Activated naive CD8-positive, alpha-beta T cell treated with anti-CD3 and anti-CD28 coated beads, Interleukin-2, amount 50 U/mL, for 24 hours (primary cell): ENCODE results near the gene OTX2.

ENCODE experiments used
- ATAC-seq: fragments of 150-1000 bp; cut with Tn5 transposase; one replicate; pipeline ENCODE4 v1.10.0; 2021
- DNase-seq: peaks from one replicate; pipeline ENCODE4 v3.0.0; 2021
- H3K27ac Mint-ChIP-seq: one replicate; pipeline ENCODE4 v1.8.0; 2021; ENCODE audit warnings: mild to moderate bottlenecking, mixed read lengths
- H3K27me3 Mint-ChIP-seq: one replicate; pipeline ENCODE4 v1.8.0; 2021; ENCODE audit warnings: mixed read lengths
- H3K36me3 Mint-ChIP-seq: one replicate; pipeline ENCODE4 v1.8.0; 2021; ENCODE audit warnings: low read depth, mixed read lengths
- H3K4me1 Mint-ChIP-seq: one replicate; pipeline ENCODE4 v1.8.0; 2021; ENCODE audit warnings: mixed read lengths
- H3K4me3 Mint-ChIP-seq: one replicate; pipeline ENCODE4 v1.8.0; 2021; ENCODE audit warnings: mild to moderate bottlenecking, moderate library complexity, mixed read lengths
- H3K9me3 Mint-ChIP-seq: one replicate; pipeline ENCODE4 v1.8.0; 2021; ENCODE audit warnings: mixed read lengths

OTX2 gene

DNA sequence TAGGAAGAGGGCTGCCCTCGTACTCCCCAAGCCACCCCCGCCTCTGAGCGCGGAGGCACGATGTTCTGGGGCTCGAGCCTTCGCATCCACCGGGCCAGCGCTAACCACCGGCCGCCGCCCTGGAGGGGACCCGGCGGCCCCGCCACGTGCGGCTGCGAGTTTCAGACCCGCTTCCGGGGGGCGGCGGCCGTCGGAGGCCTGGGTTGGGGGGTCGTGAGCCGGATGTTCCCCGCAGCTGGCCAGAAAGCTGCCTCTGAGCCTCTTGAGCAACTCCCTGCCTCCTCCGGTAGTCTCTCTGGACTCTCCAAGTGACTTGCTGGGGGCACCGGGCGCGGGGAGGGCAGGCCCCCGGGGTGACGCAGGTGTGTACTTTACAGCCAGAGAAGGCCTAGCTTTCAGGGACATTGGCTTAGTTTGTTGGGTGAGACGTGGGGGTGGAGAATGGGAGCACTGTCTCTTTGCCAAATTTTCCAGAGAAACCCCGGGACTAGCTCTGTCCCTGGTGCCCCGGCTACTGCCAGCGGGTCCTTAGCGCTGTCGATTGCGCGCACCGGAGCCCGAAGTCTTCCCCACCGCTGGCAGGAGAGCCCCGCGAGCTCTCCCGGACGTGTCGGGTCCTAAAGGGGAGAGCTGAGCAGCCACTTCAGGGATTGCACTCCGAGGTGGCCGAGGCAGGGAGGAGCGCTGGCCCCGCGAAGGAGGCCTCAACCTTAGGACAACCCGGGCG, 15.6 kb downstream of the OTX2 start:
- Mint-ChIP-seq H3K9me3 (peaks cover 4% of the 10 kb centered on the region), H3K4me1 (peaks cover 4% of the 10 kb centered on the region), H3K4me3 (no peak overlapping the region), H3K36me3 (no peaks in the 10 kb centered on the region), H3K27me3 (peaks cover 77% of the 10 kb centered on the region), H3K27ac (no peak overlapping the region)
- no peak for DNase-seq
- ATAC-seq: no peak

DNA sequence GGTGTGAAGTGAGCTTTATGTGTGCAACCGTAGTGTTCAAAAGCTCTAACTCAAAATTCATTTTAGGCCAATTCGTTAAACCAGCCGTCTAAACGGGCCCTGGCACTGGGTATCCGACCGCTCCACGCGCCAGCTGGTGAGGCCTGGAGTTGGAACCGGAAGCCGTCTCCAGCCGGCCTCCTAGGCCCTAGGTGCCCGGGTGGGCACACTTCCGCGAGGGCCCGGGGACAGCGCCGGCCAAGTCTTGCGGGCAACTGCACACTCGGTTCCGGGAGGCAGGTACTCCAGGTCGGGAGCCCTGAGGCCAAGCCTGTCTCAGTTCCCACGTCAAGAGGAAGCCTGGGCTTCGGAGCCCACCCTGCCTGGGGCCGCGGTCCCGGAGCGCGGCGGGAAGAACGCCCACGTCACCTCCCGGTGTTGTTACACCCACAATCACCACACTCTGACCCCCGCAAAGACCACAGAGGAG, 16.2 kb downstream of the OTX2 start:
- DNase-seq (no peak), ATAC-seq (peak; percentile 40)
- Mint-ChIP-seq H3K36me3 (no peaks in the 10 kb centered on the region), H3K4me1 (peaks cover 4% of the 10 kb centered on the region), H3K4me3 (no peak overlapping the region), H3K27me3 (peaks cover 72% of the 10 kb centered on the region), H3K9me3 (peaks cover 4% of the 10 kb centered on the region), H3K27ac (no peak overlapping the region)

DNA sequence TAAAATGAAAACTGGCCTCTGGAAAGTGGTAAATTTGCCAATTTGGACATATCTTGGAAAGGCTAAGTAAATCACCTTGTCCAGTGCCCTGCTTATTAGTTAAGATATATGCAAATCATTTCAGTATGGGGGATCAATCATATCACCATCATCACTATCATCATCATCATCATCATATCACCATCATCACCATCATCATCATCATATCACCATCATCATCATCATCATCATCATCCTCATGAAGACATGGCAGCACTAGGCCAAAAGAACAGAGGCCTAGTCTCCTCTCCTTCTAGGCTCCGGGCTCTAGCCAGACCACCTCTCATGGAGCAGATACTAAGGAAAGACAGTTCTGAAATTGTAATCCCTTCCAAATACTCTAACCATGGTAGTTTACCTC, 20.3 kb downstream of the OTX2 start:
- no peak for DNase-seq
- H3K27me3 Mint-ChIP-seq: peaks cover 47% of the 10 kb centered on the region
- no peaks in the 10 kb centered on the region for H3K4me1 Mint-ChIP-seq
- H3K4me3 Mint-ChIP-seq: no peak overlapping the region
- H3K36me3 Mint-ChIP-seq: no peaks in the 10 kb centered on the region
- ATAC-seq: no peak
- H3K27ac Mint-ChIP-seq: no peak overlapping the region
- H3K9me3 Mint-ChIP-seq: peaks cover 4% of the 10 kb centered on the region

DNA sequence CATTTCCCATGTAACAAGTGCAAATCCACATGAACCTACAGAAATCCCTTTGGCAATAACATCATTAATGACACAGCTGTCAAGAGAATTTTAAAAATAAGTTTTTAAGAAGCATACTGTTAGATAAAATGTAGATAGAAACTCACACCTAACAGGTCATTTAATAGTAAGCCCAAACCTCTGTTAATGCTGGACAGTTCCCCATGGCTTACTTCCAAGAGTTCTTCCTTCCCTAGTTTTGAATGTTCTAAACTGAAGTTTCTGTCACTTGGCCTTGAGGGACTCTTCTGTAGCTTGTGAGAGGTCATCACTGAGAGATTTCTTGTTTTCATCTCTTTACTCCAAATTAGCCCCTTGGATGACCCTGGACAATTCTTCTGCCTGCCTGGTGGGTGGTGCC, 22.7 kb downstream of the OTX2 start:
- Mint-ChIP-seq H3K4me1 (no peaks in the 10 kb centered on the region), H3K27ac (no peak overlapping the region), H3K9me3 (peaks cover 1% of the 10 kb centered on the region), H3K4me3 (no peak overlapping the region), H3K27me3 (peaks cover 29% of the 10 kb centered on the region), H3K36me3 (no peaks in the 10 kb centered on the region)
- DNase-seq (no peak), ATAC-seq (no peak)

DNA sequence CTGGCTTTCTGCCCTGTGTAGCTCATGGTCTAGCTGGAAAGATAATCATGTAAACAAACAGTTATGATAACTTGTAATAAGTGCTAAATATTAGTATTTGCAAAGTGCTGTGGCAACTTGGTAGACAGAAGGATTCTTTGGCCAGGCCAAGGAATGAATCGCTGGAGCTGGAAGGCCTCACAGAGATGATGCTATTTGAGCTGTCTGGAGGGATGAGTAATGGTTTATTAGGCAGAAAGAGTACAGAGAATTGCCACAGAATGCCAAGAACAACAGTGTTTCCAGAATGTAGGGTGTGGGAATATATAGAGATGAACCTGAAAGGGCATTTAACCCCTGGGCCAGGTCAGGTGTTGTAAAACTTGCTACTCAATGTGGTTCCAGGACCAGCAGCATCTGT, 27.6 kb downstream of the OTX2 start:
- Mint-ChIP-seq H3K9me3 (no peaks in the 10 kb centered on the region), H3K27me3 (peaks cover 9% of the 10 kb centered on the region), H3K36me3 (no peaks in the 10 kb centered on the region), H3K4me3 (no peak overlapping the region), H3K27ac (no peak overlapping the region), H3K4me1 (no peaks in the 10 kb centered on the region)
- ATAC-seq (no peak), DNase-seq (no peak)

DNA sequence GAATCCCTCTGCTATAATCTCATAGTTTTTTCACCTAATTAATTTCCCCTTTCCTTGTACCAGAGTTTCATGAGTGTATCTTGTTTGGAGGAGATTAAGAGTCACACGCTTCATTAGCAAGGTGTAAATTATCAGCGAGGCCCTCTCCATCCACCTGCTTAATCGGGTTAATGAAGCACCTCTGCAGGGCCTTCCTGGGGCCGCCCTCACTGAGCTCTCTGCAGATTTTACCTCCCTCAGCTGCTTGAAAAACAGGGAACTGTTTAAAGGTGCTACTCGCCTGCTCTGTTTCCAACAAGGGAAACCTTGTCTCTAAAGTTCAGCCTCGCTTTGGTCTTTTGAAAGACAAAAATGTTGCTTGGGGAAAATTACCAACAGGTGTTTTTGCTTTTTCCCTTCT, 35.8 kb downstream of the OTX2 start:
- no peaks in the 10 kb centered on the region for H3K9me3 Mint-ChIP-seq
- no peaks in the 10 kb centered on the region for H3K36me3 Mint-ChIP-seq
- DNase-seq: no peak
- H3K27me3 Mint-ChIP-seq: peaks cover 13% of the 10 kb centered on the region
- no peak for ATAC-seq
- no peak overlapping the region for H3K27ac Mint-ChIP-seq
- no peaks in the 10 kb centered on the region for H3K4me1 Mint-ChIP-seq
- no peak overlapping the region for H3K4me3 Mint-ChIP-seq

DNA sequence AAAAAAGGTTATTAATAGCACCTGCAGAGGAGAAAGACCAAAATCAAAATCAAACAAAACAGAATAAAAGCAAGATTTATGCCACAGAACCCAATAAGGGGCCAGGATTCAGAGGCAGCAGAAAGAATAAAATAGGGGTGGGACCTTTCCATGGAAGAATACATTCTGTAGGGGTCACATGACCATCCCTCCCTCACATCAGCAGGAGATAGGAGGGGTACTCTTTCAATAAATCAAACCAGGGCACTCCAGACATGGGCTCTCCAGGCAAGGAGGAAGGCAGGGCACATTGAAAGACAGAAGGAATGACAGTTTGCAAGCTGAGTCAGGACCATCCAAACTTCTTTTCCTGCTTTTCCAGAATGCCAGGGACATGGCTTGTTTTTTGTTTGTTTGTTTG, 39.8 kb downstream of the OTX2 start:
- H3K4me3 Mint-ChIP-seq: no peak overlapping the region
- peaks cover 2% of the 10 kb centered on the region for H3K27me3 Mint-ChIP-seq
- no peak overlapping the region for H3K27ac Mint-ChIP-seq
- no peaks in the 10 kb centered on the region for H3K9me3 Mint-ChIP-seq
- no peaks in the 10 kb centered on the region for H3K36me3 Mint-ChIP-seq
- DNase-seq (no peak), ATAC-seq (no peak)
- H3K4me1 Mint-ChIP-seq: no peaks in the 10 kb centered on the region

DNA sequence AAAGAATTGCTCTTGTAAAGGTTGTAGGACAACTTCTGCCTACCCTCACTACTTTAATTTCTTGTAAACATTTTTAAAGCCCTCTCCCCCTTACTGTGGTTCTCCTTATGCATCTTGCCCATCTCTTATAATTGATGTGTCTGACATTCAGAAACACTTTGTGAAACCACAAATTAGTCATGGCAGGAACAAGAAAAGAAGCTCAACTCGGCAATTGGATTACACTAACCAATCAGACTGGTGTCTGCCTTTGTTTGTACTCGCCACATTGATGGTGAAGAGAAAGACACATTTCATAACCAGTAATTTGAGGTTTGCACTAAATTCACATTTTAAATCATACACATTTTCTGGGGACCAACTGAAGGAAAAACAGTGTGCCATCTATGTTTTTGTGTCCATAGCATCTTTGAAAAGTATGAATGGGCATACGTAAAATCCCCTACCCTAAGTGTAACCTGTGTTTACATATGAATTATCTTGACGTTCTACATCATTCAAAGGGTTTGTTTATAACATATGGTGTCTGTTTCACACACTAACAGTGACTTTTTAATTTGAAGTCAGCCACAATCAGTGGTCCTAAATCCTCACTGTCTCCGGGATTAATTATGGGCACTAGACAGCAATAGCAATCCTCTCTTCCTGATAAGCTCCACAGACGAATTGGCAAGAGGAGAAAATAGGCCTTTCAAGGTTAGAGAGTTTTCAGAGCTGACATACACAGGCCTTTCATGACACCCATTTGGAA, 49.9 kb downstream of the OTX2 start:
- peak; percentile 20 for ATAC-seq
- H3K9me3 Mint-ChIP-seq: no peaks in the 10 kb centered on the region
- no peak for DNase-seq
- H3K27me3 Mint-ChIP-seq: no peaks in the 10 kb centered on the region
- H3K27ac Mint-ChIP-seq: no peak overlapping the region
- no peaks in the 10 kb centered on the region for H3K4me1 Mint-ChIP-seq
- H3K36me3 Mint-ChIP-seq: no peaks in the 10 kb centered on the region
- H3K4me3 Mint-ChIP-seq: no peak overlapping the region

DNA sequence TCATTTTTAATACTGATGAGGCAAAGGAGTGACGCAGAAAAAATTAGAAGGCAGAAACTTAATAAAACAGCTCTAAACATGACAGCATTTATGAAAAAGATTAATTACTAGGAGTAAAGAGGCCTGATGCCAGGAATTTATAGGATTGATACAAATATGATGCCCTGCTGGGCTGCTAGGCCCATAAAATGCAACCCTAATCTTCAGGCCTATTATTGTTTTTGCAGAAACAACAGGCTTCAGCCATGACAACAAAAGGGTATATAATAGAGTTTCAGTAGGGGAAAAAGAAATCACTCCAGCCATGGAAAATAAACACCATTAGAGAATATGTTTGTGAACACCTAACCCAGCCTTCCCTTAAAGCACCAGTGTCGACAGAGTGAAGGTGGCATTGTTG, 50.6 kb downstream of the OTX2 start:
- ATAC-seq: no peak
- H3K36me3 Mint-ChIP-seq: no peaks in the 10 kb centered on the region
- no peak overlapping the region for H3K27ac Mint-ChIP-seq
- H3K4me3 Mint-ChIP-seq: no peak overlapping the region
- no peak for DNase-seq
- H3K9me3 Mint-ChIP-seq: no peaks in the 10 kb centered on the region
- H3K27me3 Mint-ChIP-seq: no peaks in the 10 kb centered on the region
- no peaks in the 10 kb centered on the region for H3K4me1 Mint-ChIP-seq

DNA sequence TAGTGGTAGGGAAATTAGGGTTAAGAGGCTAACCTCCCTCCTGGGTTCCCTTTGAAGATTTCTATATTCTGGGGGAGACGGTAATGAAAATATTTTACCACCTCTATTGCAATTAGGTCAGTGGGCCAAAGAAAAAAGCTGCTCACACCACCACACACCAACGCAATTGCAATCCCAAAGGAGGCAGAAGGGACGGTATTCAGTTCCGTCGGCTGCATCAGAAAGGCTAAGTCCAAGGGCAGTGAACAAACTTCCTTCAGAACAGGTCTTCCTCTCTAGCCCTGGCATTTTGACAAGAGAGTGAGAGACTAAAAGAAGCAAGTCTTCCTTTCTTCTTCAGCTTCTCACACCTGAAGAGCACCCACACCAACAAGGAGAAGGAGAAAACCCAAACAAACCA, 51.2 kb downstream of the OTX2 start:
- Mint-ChIP-seq H3K27me3 (no peaks in the 10 kb centered on the region), H3K4me1 (no peaks in the 10 kb centered on the region), H3K36me3 (no peaks in the 10 kb centered on the region), H3K4me3 (no peak overlapping the region), H3K27ac (no peak overlapping the region), H3K9me3 (no peaks in the 10 kb centered on the region)
- no peak for ATAC-seq
- no peak for DNase-seq

DNA sequence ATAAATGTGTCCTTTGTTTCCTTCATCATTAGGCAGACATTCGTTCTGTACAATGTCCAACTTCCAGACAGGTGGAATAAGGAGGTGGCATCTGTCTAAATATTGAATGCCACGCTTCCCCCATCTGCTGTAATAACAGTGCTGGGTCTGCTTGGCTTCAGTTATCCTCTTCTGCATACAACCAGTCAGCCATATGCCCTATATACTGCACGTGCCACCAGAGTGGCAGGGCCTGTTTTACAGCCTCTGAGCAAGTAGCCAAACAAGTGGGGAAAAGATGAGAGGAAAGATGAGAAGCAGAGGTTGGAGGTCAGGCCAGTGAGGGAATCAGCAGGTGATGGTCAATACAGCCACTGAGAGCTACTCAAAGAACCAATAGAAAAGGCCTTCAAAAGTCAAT, 55.4 kb downstream of the OTX2 start:
- no peak for ATAC-seq
- Mint-ChIP-seq H3K4me1 (no peaks in the 10 kb centered on the region), H3K27me3 (peaks cover 2% of the 10 kb centered on the region), H3K9me3 (no peaks in the 10 kb centered on the region), H3K27ac (no peak overlapping the region), H3K36me3 (no peaks in the 10 kb centered on the region), H3K4me3 (no peak overlapping the region)
- no peak for DNase-seq

DNA sequence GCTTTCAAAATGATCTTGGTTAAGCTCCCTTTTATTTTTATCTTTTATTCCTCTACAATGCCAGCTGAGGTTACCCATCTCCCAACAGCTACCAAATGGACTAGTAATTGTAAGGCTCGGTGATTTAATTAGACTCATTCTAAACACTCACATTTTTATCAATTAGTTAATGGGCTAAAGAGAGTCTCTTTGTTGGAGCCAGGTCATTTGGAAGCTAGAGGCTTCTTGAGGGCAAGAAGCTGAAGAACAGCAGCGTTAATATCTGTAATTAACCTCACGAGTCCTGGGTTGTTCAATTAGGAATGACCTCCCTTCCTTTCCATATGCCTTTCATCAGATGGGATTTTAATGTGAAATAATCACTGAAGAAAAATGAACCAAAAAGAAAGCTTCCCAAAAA, 56.9 kb downstream of the OTX2 start:
- Mint-ChIP-seq H3K36me3 (no peaks in the 10 kb centered on the region), H3K9me3 (no peaks in the 10 kb centered on the region), H3K27me3 (peaks cover 6% of the 10 kb centered on the region), H3K4me1 (no peaks in the 10 kb centered on the region), H3K4me3 (no peak overlapping the region), H3K27ac (no peak overlapping the region)
- ATAC-seq (no peak), DNase-seq (no peak)

DNA sequence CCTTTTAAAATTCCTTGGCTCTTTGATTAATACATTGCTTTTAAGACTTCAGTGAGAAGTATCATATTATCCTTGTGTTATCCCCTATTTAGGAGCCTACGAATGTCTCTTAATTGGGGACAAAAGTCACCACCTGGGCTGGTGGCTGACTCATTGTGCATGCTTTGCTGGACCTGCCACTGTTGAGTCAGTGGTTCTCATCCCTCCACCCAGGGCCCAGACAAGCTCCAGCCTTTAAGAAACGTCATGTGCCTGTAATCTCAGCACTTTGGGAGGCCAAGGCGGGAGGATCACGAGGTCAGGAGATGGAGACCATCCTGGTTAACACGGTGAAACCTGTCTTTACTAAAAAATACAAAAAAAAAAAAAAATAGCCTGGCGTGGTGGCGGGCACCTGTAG, 57.9 kb downstream of the OTX2 start:
- Mint-ChIP-seq H3K9me3 (no peaks in the 10 kb centered on the region), H3K27me3 (peaks cover 6% of the 10 kb centered on the region), H3K36me3 (no peaks in the 10 kb centered on the region), H3K27ac (no peak overlapping the region), H3K4me1 (no peaks in the 10 kb centered on the region), H3K4me3 (no peak overlapping the region)
- DNase-seq (no peak), ATAC-seq (no peak)

DNA sequence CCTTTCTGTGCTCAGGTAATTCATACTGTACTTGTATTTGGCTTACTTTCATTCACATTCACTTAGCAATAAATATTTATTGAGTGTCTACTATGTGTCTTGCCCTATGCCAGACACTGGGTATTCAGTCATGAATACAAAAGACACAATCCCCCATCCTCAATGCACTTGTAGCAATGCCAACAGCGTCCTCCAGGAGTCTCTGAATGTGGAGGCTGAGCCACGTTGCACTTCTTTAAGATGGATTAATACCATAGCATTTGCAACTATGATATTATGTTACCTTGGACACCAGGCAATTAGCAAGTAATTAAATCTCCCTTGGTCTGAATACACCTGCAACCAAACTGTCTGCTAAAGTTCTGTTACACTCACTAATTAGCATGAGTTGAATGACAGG, 58.8 kb downstream of the OTX2 start:
- no peak overlapping the region for H3K4me3 Mint-ChIP-seq

More for the DNA sequence above, 58.8 kb downstream of the OTX2 start:
- H3K36me3 Mint-ChIP-seq: no peaks in the 10 kb centered on the region
- H3K4me1 Mint-ChIP-seq: no peaks in the 10 kb centered on the region
- H3K27ac Mint-ChIP-seq: no peak overlapping the region
- no peak for ATAC-seq
- no peak for DNase-seq
- peaks cover 6% of the 10 kb centered on the region for H3K27me3 Mint-ChIP-seq
- H3K9me3 Mint-ChIP-seq: no peaks in the 10 kb centered on the region
